AG04450 (cell line): ENCODE results near the gene ITPRIPL2. TPM values are rescaled to one million over a fixed set of nuclear protein-coding genes. Genes with fewer than 3 reads are reported as not detected.

ENCODE experiments used
- CTCF ChIA-PET: fragments of 300-600, 350-600 bp; formaldehyde crosslinking; extraction: SDS; loops from one replicate; lab custom pipeline; 2022; ENCODE audit warnings: antibody characterized with exemption, inconsistent platforms; lab: Charles Lee
- POLR2A ChIA-PET: fragments of 350-600 bp; formaldehyde crosslinking; extraction: SDS; loops from one replicate; lab custom pipeline; 2021; ENCODE audit warnings: antibody characterized with exemption, inconsistent platforms; lab: Yijun Ruan, JAX
- DNase-seq: peaks from one replicate; pipeline ENCODE4 v3.0.0-alpha.2; 2011; ENCODE audit warnings: low read depth, low spot score
- H3K27ac ChIP-seq: one replicate; pipeline ENCODE4 v1.5.1; 2012; ENCODE audit warnings: low read depth, low read length, control low read depth
- H3K27me3 ChIP-seq: one replicate; pipeline ENCODE4 v1.6.0; 2012; ENCODE audit warnings: low read length; ENCODE audit not compliant: control insufficient read depth, insufficient read depth
- H3K4me3 ChIP-seq: 2 replicates; pipeline ENCODE4 v1.5.1; 2011; ENCODE audit warnings: mild to moderate bottlenecking, low read depth, low read length, control low read depth
- H3K9me3 ChIP-seq: 2 replicates; pipeline ENCODE4 v1.5.1; 2012; ENCODE audit warnings: low read length; ENCODE audit not compliant: control insufficient read depth, insufficient read depth
- CTCF ChIP-seq: IDR thresholded peaks from 2 replicates; pipeline ENCODE4 v1.5.1; 2011; ENCODE audit warnings: low read depth, low read length, control low read depth, inconsistent platforms
- polyA plus RNA-seq: library from polyadenylated mRNA; depleted of rRNA; stranded (reverse); fragments of >200 nt; gene quantifications from 2 replicates; pipeline ENCODE4 v1.2.3, GENCODE V29; 2011

ITPRIPL2 gene
- polyA plus RNA-seq, 1 experiment = 16.3 TPM

GRCh38 chr16:19098173-19098572 is 15.6 kb upstream of the ITPRIPL2 start:
- Histone ChIP-seq H3K27ac (no peak overlapping the region), H3K4me3 (no peak overlapping the region), H3K9me3 (peaks cover 4% of the 10 kb centered on the region; the same call in 1 of the 2 replicates), H3K27me3 (no peaks in the 10 kb centered on the region)
- DNase-seq = no peak
- ChIA-PET CTCF (interaction anchor here (1.3 kb wide), 1 partner anchor 11 kb away, joined by 4 read pairs; no protein-coding TSS in a partner anchor), POLR2A (no interaction called here)
- TF ChIP-seq CTCF = no peak

DNA sequence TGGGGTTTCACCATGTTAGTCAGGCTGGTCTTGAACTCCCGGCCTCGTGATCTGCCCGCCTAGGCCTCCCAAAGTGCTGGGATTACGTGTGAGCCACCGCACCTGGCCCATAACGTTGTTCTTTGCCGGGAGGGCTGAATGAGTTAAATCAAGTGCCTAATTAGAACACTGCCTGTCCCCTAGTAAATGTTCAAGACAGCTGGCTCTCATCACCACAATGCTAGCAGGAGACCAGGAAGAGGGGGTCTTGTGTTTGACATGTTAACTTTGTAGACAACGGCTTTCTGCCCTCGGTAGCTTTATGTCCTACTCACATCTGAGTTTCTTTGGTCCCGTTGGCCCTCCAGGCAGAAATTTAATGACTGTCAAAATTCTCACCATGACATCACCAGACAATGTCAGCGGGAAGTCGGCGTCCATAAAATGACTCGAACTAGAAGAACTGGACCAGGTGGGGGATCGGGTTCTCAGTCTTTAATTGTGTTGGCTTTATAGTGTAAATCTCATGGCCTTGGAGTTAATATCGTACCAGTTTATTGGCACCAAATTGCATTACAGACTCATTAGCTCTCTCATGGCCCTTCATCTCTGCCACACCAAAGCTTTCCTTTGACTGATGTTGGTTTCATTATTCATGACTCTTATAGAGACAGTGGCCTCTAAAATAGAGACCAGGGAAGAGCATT is 11.4 kb upstream of the ITPRIPL2 start:
- Histone ChIP-seq H3K27me3 (no peaks in the 10 kb centered on the region), H3K27ac (no peak overlapping the region)

DNA sequence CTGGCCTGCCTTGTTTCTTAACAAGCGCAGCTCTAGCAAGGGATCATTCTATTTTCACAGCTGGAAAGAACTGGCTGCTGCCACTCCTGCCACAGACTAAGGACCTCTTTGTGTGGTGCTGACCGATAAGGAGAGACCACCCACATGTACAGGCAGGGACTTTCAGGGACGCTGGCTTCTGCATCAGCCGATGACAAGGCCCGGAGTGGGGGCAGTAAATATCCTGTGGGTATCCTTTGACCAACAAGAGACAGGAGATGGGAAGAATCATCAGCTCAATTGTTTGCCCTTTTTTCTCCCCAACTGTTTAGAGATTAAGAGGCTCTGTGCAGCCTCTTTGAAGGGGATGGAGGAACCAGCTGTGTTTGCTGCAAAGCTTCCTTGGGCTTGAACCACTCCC is 9.2 kb upstream of the ITPRIPL2 start:
- POLR2A ChIA-PET = interaction anchor here (1.5 kb wide), 1 partner anchor 9 kb away, joined by 5 read pairs; the partner anchor contains the start of gene ITPRIPL2
- TF ChIP-seq CTCF = no peak
- no peak overlapping the region for H3K27ac ChIP-seq

More for the DNA sequence above, 11.4 kb upstream of the ITPRIPL2 start:
- CTCF ChIA-PET = interaction anchor here (0.7 kb wide), 2 partner anchors 16 to 77 kb away, joined by 3 to 5 read pairs; no protein-coding TSS in a partner anchor
- POLR2A ChIA-PET = no interaction called here
- DNase-seq = no peak
- Histone ChIP-seq H3K9me3 (peaks cover 4% of the 10 kb centered on the region; the same call in 1 of the 2 replicates), H3K4me3 (no peak overlapping the region)
- TF ChIP-seq CTCF = no peak

GRCh38 chr16:19105131-19105530 is 8.6 kb upstream of the ITPRIPL2 start:
- POLR2A ChIA-PET = interaction anchor here (1.5 kb wide), 1 partner anchor 9 kb away, joined by 5 read pairs; the partner anchor contains the start of gene ITPRIPL2
- CTCF ChIA-PET = interaction anchor here (0.8 to 3.1 kb wide), 4 partner anchors 10 to 387 kb away, joined by 3 to 17 read pairs (median 4); no protein-coding TSS in a partner anchor
- Histone ChIP-seq H3K4me3 (no peak overlapping the region), H3K9me3 (peaks cover 1% of the 10 kb centered on the region; the same call in 1 of the 2 replicates), H3K27ac (no peak overlapping the region), H3K27me3 (no peaks in the 10 kb centered on the region)
- TF ChIP-seq CTCF = no peak
- no peak for DNase-seq

More for the DNA sequence above, 9.2 kb upstream of the ITPRIPL2 start:
- CTCF ChIA-PET = interaction anchor here (0.6 to 3.1 kb wide), 4 partner anchors 11 to 337 kb away, joined by 3 to 17 read pairs (median 4); no protein-coding TSS in a partner anchor
- peaks cover 4% of the 10 kb centered on the region; the same call in 1 of the 2 replicates for H3K9me3 ChIP-seq
- DNase-seq = no peak
- H3K27me3 ChIP-seq = no peaks in the 10 kb centered on the region
- H3K4me3 ChIP-seq = no peak overlapping the region
